HepG2 (cell line): ENCODE data around the gene USP20. TPM values are rescaled to one million over a fixed set of nuclear protein-coding genes. Genes with fewer than 3 reads are reported as not detected.

Experiments used
- GABPB1 ChIP-seq: IDR thresholded peaks from 2 replicates; pipeline ENCODE4 v1.6.1; 2016; ENCODE audit warnings: mild to moderate bottlenecking, missing genetic modification reagents, moderate library complexity, missing compliant biosample characterization
- HMG20A ChIP-seq: IDR thresholded peaks from 2 replicates; pipeline ENCODE4 v1.6.1; 2016; ENCODE audit warnings: borderline replicate concordance
- MLXIP ChIP-seq: sonication (generic); formaldehyde crosslinking; IDR thresholded peaks from 2 replicates; pipeline ENCODE4 v1.9.0; 2021; ENCODE audit warnings: missing genetic modification reagents, borderline replicate concordance
- TBP ChIP-seq: sonication (generic); formaldehyde crosslinking; IDR thresholded peaks from 2 replicates; pipeline ENCODE4 v1.5.0; 2020; ENCODE audit warnings: missing genetic modification reagents
- TFDP2 ChIP-seq: sonication (generic); formaldehyde crosslinking; IDR thresholded peaks from 2 replicates; pipeline ENCODE4 v1.4.0; 2020; ENCODE audit warnings: missing genetic modification reagents
- ZBTB40 ChIP-seq, 2 experiments: fragments of 450-650 bp in 1 of 2; sonication (generic) in 1 of 2; formaldehyde crosslinking in 1 of 2; IDR thresholded peaks; 2 replicates each; pipeline versions ENCODE4 v1.6.1 to v1.8.0; 2016 to 2022; ENCODE audit warnings: antibody characterized with exemption in 1 of 2, mild to moderate bottlenecking in 1 of 2, missing genetic modification reagents in 1 of 2
- ZC3H13 ChIP-seq: sonication (generic); formaldehyde crosslinking; IDR thresholded peaks from 2 replicates; pipeline ENCODE4 v1.8.1; 2023; ENCODE audit warnings: mild to moderate bottlenecking, missing genetic modification reagents, moderate library complexity
- ZMYM2 ChIP-seq: sonication (generic); formaldehyde crosslinking; IDR thresholded peaks from 2 replicates; pipeline ENCODE4 v1.8.0; 2022; ENCODE audit warnings: mild to moderate bottlenecking, missing genetic modification reagents
- ZNF17 ChIP-seq: sonication (generic); formaldehyde crosslinking; IDR thresholded peaks from 2 replicates; pipeline ENCODE4 v1.5.0; 2020; ENCODE audit warnings: mild to moderate bottlenecking, missing genetic modification reagents
- ZNF281 ChIP-seq: sonication (generic); formaldehyde crosslinking; IDR thresholded peaks from 2 replicates; pipeline ENCODE4 v1.4.0; 2020; ENCODE audit warnings: missing genetic modification reagents, borderline replicate concordance
- polyA plus RNA-seq, 8 experiments: library from polyadenylated mRNA; depleted of rRNA in 3 of 8; stranded (reverse) in 7 of 8; unstranded in 1 of 8; fragments of >200 nt; fragmentation: Illumina TruSeq in 4 of 8; extraction: Trizol in 4 of 8; gene quantifications; 2 replicates each; pipeline versions ENCODE4 v1.2.1 to v1.2.3, GENCODE V29; 2011 to 2016; ENCODE audit warnings: low read depth in 4 of 8, missing spikeins in 1 of 8, mixed read lengths in 1 of 8; ENCODE audit not compliant: insufficient read depth in 1 of 8
- total RNA-seq, 5 experiments: library from RNA; depleted of rRNA; stranded (reverse); fragments of >200 nt; fragmentation: Illumina TruSeq; extraction: Trizol; gene quantifications; 2 replicates each; pipeline ENCODE4 v1.2.3, GENCODE V29; 2016; ENCODE audit warnings: low read depth in 1 of 5

Gene USP20
- total and polyA plus RNA-seq, 2 of the 13 experiments (the other 11 are each of a cell fraction or from before 2014, with no cell fraction given) = 4.4 to 5.9 TPM

GRCh38 chr9:129802833-129803675, 32.2 kb upstream of the USP20 start, which contains the start of gene TOR1B (continued):
- TF ChIP-seq ZBTB40 (IDR thresholded peaks at IDR 0.05) (peak; percentile 44), ZBTB40 (CRISPR knock-in tag; IDR thresholded peaks at IDR 0.05) (0 out of 2 replicates have a peak, but pooled peaks have one; percentile 64), ZC3H13 (CRISPR knock-in tag) (no peak), HMG20A (CRISPR knock-in tag) (no peak), GABPB1 (CRISPR knock-in tag) (peak; percentile 97), MLXIP (CRISPR knock-in tag) (no peak), ZNF17 (CRISPR knock-in tag) (no peak), TFDP2 (CRISPR knock-in tag) (peak; percentile 56), TBP (CRISPR knock-in tag) (0 out of 2 replicates have a peak, but pooled peaks have one; percentile 66), ZMYM2 (no peak), ZNF281 (CRISPR knock-in tag) (no peak)
